K562 (cell line): ENCODE data around the gene CFAP69. TPM values are rescaled to one million over a fixed set of nuclear protein-coding genes. Genes with fewer than 3 reads are reported as not detected.
A peak's percentile ranks its signal among the peaks of the same experiment; 100 is the strongest.

Experiments
- AFF4 ChIP-seq: sonication (generic); formaldehyde crosslinking; IDR thresholded peaks from 2 replicates; pipeline ENCODE4 v1.8.0; 2023; ENCODE audit warnings: mild to moderate bottlenecking, missing genetic modification reagents
- ASH1L ChIP-seq: fragments of 450-650 bp; IDR thresholded peaks from 2 replicates; pipeline ENCODE4 v1.6.1; 2018; ENCODE audit warnings: borderline replicate concordance, mild to moderate bottlenecking, low read depth; ENCODE audit not compliant: partially characterized antibody
- BHLHE40 ChIP-seq: IDR thresholded peaks from 2 replicates; pipeline ENCODE4 v1.6.1; 2011; ENCODE audit warnings: low read length, improper control_type of control experiment
- CCAR2 ChIP-seq: fragments of 200-400 bp; formaldehyde crosslinking; IDR thresholded peaks from 2 replicates; pipeline ENCODE4 v1.6.1; 2017; ENCODE audit warnings: mild to moderate bottlenecking, low read depth, low read length
- ETV6 ChIP-seq, 3 experiments: fragments of 150-350 bp in 1 of 3; sonication (generic) in 1 of 3; formaldehyde crosslinking in 1 of 3; IDR thresholded peaks; 2 replicates each; pipeline versions ENCODE4 v1.6.1 to v1.8.0; 2014 to 2022; ENCODE audit warnings: borderline replicate concordance in 2 of 3, low read depth in 2 of 3, antibody characterized with exemption in 1 of 3, low read length in 1 of 3, mild to moderate bottlenecking in 1 of 3, missing genetic modification reagents in 1 of 3
- MIER1 ChIP-seq: fragments of 450-650 bp; IDR thresholded peaks from 2 replicates; pipeline ENCODE4 v1.6.1; 2016; ENCODE audit warnings: antibody characterized with exemption, mild to moderate bottlenecking, low read depth
- NONO ChIP-seq, 2 experiments: fragments of 200-400 bp in 1 of 2; fragments of 450-650 bp in 1 of 2; formaldehyde crosslinking in 1 of 2; IDR thresholded peaks; 2 replicates each; pipeline ENCODE4 v1.6.1; 2017; ENCODE audit warnings: low read depth in 2 of 2, mild to moderate bottlenecking in 2 of 2, moderate library complexity in 2 of 2, low read length in 1 of 2
- NR2C1 ChIP-seq, 2 experiments: fragments of 450-650 bp; IDR thresholded peaks; 2 replicates each; pipeline ENCODE4 v1.6.1; 2017; ENCODE audit warnings: mild to moderate bottlenecking in 2 of 2, antibody characterized with exemption in 1 of 2, inconsistent platforms in 1 of 2, missing compliant biosample characterization in 1 of 2, missing genetic modification characterization in 1 of 2
- PHF8 ChIP-seq: fragments of 200-600 bp; sonication (generic); IDR thresholded peaks from 2 replicates; pipeline ENCODE4 v1.6.1; 2012; ENCODE audit warnings: mixed run types, mild to moderate bottlenecking, inconsistent platforms, low read length, moderate library complexity, borderline replicate concordance
- POLR2G ChIP-seq: fragments of 200-400 bp; formaldehyde crosslinking; IDR thresholded peaks from 2 replicates; pipeline ENCODE4 v1.6.1; 2017; ENCODE audit warnings: low read depth, mild to moderate bottlenecking, antibody characterized with exemption, low read length, moderate library complexity
- SMAD4 ChIP-seq: fragments of 250-450 bp; sonication (Bioruptor Pico); conservative IDR thresholded peaks from 2 replicates; pipeline ENCODE4 v1.8.0; 2021; ENCODE audit warnings: inconsistent platforms, mild to moderate bottlenecking, moderate library complexity
- TARDBP ChIP-seq: fragments of 450-650 bp; IDR thresholded peaks from 2 replicates; pipeline ENCODE4 v1.6.1; 2016
- ZNF12 ChIP-seq: sonication (generic); formaldehyde crosslinking; IDR thresholded peaks from 2 replicates; pipeline ENCODE4 v1.4.0; 2020; ENCODE audit warnings: mild to moderate bottlenecking, missing genetic modification reagents
- ZNF324 ChIP-seq: fragments of 250-450 bp; sonication (Bioruptor Pico); IDR thresholded peaks from 2 replicates; pipeline ENCODE4 v1.4.0; 2020; ENCODE audit warnings: mild to moderate bottlenecking
- polyA plus RNA-seq, 8 experiments: library from polyadenylated mRNA; depleted of rRNA in 4 of 8; stranded (reverse) in 5 of 8; unstranded in 3 of 8; fragments of >200 nt; fragmentation: Nextera tagmentation in 2 of 8; fragmentation: Illumina TruSeq in 1 of 8; extraction: Ambion mirVana in 2 of 8; extraction: Trizol in 1 of 8; gene quantifications; 2 replicates each; pipeline versions ENCODE4 v1.2.1 to v1.2.3, GENCODE V29; 2011 to 2014; ENCODE audit warnings: inconsistent platforms in 1 of 8, missing spikeins in 1 of 8
- total RNA-seq, 7 experiments: library from RNA; depleted of rRNA in 6 of 7; stranded (reverse); fragments of >200 nt in 6 of 7; fragmentation: Illumina TruSeq in 2 of 7; extraction: Trizol in 2 of 7; gene quantifications; 2 replicates each; pipeline versions ENCODE4 v1.2.1 to v1.2.3, GENCODE V29; 2011 to 2021; ENCODE audit warnings: low replicate concordance in 1 of 7
- TF ChIP-seq, protein P1 (sequence below): fragments of 450-650 bp; formaldehyde crosslinking; IDR thresholded peaks from 2 replicates; pipeline ENCODE4 v1.4.0; 2020; ENCODE audit warnings: mild to moderate bottlenecking
- TF ChIP-seq, protein P2 (sequence below): fragments of 250-450 bp; sonication (Bioruptor Pico); IDR thresholded peaks from 2 replicates; pipeline ENCODE4 v1.4.0; 2020; ENCODE audit warnings: mild to moderate bottlenecking, moderate library complexity, borderline replicate concordance

Gene CFAP69
- total and polyA plus RNA-seq, 9 of the 15 experiments (the other 6 are each of a cell fraction or from before 2014, with no cell fraction given), result 0.24 to 5.1 (median 1.7) TPM

DNA sequence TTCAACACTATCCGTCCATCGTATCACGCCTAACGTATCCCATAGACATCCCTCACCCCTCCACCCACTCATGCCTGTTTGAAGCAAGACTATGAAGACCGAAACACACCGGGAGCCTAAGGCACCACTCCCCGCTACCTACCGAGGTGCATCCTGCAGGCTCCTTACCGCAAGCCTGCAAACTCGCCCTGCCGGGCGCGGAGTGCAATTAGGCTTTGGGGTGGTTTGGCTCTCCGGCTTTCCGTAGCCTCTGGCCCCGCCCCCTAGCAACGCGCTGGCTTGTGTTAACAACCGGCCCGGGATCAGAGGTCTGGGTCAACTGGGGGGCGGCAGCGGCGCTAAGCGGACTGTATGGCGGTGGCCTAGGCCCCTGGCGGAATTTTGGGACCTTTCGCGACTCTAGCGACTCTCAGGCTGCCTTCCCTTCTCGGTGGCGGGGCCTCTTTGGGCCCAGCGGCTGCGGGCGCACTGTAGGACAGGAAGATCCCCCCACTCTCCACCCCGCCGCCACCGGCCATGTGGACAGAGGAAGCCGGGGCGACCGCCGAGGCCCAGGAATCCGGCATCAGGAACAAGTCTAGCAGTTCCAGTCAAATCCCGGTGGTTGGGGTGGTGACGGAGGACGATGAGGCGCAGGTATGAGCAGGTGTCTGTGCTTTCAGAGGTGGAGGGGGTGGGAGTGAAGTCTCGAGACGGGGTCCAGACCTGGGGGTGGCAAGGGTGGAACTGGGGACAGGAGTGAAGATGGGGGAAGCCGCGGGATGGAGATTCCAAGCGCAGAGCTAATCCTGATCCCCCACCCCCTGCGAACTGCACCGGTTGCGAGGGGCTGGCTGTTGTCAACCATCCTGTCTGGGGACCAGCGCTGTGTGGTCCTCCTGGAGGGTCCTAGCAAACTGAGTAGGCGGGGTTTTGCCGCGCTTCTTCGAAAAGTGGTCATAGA lies at the start of gene CFAP69 (continued):
- TF ChIP-seq PHF8, result peak; percentile 62; the same call in 1 of the 2 replicates
- no peak; the same call in 1 of the 2 replicates for TF ChIP-seq BHLHE40
- TF ChIP-seq ZNF324 (CRISPR knock-in tag), result 0 out of 2 replicates have a peak, but pooled peaks have one; percentile 12
- TF ChIP-seq TARDBP, result no peak
- TF ChIP-seq ASH1L, result no peak
- no peak for TF ChIP-seq CCAR2
- peak; percentile 72 for TF ChIP-seq POLR2G
- no peak for TF ChIP-seq NONO (IDR thresholded peaks at IDR 0.05; ENCODE audit: low read depth in 2 of 2, low read length in 1 of 2)
- TF ChIP-seq ETV6 (IDR thresholded peaks at IDR 0.05; ENCODE audit: borderline replicate concordance in 1 of 2, low read depth in 2 of 2, low read length in 1 of 2), result no peak
- TF ChIP-seq ETV6 (CRISPR knock-in tag; IDR thresholded peaks at IDR 0.05; ENCODE audit: borderline replicate concordance), result no peak
- no peak for TF ChIP-seq MIER1
- no peak for TF ChIP-seq AFF4
- TF ChIP-seq NR2C1 (IDR thresholded peaks at IDR 0.05), result peak; percentile 65
- peak; percentile 81 for TF ChIP-seq NR2C1 (tag; IDR thresholded peaks at IDR 0.05)
- 0 out of 2 replicates have a peak, but pooled peaks have one; percentile 43 for TF ChIP-seq SMAD4 (CRISPR knock-in tag)
- no peak for TF ChIP-seq ZNF12 (CRISPR knock-in tag)
- TF ChIP-seq, protein P1, sequence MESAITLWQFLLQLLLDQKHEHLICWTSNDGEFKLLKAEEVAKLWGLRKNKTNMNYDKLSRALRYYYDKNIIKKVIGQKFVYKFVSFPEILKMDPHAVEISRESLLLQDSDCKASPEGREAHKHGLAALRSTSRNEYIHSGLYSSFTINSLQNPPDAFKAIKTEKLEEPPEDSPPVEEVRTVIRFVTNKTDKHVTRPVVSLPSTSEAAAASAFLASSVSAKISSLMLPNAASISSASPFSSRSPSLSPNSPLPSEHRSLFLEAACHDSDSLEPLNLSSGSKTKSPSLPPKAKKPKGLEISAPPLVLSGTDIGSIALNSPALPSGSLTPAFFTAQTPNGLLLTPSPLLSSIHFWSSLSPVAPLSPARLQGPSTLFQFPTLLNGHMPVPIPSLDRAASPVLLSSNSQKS, result 0 out of 2 replicates have a peak, but pooled peaks have one; percentile 18
- TF ChIP-seq, protein P2, sequence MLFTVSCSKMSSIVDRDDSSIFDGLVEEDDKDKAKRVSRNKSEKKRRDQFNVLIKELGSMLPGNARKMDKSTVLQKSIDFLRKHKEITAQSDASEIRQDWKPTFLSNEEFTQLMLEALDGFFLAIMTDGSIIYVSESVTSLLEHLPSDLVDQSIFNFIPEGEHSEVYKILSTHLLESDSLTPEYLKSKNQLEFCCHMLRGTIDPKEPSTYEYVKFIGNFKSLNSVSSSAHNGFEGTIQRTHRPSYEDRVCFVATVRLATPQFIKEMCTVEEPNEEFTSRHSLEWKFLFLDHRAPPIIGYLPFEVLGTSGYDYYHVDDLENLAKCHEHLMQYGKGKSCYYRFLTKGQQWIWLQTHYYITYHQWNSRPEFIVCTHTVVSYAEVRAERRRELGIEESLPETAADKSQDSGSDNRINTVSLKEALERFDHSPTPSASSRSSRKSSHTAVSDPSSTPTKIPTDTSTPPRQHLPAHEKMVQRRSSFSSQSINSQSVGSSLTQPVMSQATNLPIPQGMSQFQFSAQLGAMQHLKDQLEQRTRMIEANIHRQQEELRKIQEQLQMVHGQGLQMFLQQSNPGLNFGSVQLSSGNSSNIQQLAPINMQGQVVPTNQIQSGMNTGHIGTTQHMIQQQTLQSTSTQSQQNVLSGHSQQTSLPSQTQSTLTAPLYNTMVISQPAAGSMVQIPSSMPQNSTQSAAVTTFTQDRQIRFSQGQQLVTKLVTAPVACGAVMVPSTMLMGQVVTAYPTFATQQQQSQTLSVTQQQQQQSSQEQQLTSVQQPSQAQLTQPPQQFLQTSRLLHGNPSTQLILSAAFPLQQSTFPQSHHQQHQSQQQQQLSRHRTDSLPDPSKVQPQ (CRISPR knock-in tag), result no peak
